Hepatic stellate cell (primary cell): ENCODE data around the gene SCARF2.
A peak's percentile ranks its signal among the peaks of the same experiment; 100 is the strongest.

Experiments
- DNase-seq: peaks from one replicate; pipeline ENCODE4 v3.0.0; 2011; ENCODE audit warnings: low spot score

SCARF2 gene

GRCh38 chr22:20440637-20441591 lies 3.3 kb upstream of the SCARF2 start:
- DNase-seq, result no peak

DNA sequence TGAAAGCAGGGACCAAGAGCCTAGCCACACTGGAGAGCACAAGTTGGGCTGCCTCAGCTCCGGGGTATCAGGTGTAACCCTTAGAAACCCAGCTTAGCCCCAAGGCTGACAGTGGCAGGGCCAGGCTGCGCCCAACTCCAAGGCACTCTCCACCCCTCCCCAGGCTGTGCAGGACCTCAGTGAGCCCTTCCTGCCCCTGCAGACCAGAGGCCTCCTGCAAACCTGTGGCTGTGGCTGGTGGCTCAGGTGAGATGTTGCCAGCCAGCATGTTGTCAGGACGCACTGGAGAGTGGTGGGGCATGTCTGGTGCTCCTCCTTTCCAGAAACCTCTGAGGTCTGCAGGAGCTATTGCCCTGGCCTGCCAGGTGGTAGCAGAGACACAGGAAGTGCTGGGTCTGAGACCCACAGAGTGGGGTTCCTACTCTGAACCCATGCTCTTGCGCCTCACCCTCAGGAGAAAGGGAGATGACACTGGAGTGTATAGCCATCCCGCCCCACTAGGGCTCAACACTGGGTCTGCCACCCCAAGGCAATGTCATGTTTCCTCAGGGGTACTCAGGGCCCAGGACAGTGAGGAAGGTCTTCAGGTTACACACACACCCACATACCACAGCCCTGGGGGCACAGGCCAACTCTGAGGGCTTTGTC lies 2.4 kb upstream of the SCARF2 start:
- DNase-seq, result no peak

DNA sequence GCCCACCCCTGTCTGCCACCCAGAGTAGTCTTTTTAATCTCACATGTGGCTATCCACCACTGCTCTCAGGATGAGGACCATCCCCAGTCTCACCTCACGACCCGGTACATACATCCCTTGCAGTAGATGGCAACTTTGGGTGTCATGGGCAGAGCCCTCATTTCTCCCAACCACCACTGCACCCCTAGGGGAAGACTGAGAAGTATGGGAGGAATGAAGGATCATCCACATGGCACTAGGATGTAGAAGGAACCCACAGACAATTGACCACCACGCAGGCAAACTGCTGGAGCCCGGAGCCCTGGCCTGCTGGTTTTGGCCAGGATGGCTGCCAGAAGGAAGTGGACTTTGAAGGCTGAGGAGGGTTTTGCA lies 1.9 kb upstream of the SCARF2 start:
- no peak for DNase-seq

GRCh38 chr22:20438678-20439492 lies 1.3 kb upstream of the SCARF2 start:
- peak; percentile 85 for DNase-seq

DNA sequence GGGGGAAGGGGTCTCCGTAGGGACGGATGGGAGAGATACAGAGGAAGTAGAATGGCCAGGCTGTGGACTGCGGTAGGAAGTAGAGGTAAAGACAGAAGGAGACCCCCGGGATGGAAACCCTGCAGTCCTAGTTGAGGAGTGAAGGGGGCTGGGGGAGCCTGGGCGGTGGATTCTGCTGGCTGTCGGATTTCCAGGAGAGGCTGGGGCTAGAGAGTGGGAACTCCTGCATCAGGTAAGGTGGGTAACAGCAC lies 727 bp upstream of the SCARF2 start:
- DNase-seq, result no peak

DNA sequence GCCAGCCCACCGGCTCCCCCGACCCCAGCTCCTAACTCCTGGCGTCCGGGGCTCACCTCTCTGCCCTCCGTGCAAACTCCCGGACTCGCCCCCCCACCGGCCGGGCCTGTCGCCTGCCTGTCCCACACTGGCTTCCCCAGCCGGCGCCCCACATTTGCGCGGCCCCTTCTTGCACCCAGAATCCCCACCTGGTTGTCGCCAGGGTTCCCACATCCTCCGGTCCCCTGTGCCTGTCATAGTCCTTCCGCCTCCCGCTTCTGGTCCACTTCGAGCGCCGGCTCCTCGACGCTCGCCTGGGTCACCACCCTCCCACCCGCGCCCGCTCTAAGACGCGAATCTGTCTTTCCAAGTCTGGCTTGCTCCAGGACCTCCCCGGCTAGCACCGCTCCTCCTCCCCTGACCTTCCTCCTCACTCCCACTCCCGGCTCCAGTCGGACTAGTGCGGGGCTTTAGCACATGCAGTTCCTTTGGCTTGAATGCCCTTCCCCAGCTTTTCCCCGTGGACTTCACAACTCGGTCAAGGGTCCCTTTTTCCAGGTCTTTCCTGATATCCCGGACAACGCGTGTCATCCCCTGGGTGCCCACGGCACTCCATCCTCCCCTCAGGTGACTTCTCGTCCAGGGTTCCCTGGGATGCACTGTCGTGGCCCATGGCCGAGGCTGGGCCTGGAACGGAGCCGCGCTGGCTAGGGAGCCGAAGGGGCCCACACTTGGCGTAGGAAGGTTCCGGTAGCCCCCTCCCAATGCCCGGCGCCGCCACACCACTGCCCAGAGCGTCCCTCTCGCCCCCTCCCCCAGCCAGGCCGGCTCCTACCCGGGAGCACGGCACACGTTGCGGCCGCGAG lies 635 bp downstream of the SCARF2 start:
- DNase-seq, result peak; percentile 72

GRCh38 chr22:20436307-20436767 lies 1.3 kb downstream of the SCARF2 start:
- peak; percentile 87 for DNase-seq

DNA sequence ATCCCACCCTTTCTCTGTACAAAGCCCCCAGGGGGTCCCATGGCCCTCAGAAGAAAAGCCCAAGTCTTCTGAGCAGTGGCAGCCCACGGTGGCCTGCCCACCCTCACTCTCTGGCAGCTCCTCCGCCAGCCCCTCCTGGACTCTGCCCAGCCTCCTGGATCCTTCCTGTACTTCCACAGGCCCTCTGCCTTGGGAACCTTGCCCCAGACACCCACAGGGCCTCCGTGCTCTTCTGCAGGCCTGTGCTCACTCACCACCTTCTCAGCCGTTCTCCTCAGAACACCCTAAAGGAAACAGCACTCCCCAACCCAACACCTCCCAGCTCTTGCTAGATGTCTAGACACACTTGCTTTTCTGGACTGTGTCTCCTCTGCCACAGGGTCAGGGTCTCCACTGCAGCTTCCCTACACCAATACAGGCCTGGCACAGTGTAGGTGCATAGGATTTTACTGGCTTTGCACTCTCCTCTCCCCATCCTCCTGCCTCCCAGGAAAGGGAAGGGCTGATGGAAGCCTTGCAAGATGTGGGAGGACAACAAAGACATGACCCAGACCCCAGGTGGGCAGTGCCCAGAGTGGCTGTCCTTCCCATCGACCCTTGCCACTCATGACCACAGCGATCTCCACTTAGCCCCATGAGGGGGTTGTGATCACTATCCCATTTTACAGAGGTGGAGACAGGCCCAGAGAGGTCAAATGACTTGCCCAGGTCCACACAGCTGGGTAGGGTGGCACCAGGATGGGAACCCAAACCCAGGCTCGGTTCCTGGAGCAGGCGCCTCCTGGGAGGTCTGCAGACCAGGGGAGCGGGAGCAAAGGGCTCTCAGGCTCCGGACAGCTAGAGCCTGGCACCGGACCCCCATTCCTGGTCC lies 2.0 kb downstream of the SCARF2 start:
- DNase-seq, result no peak

- no peak for DNase-seq
Observed at GRCh38 chr22:20434773-20435172, 2.9 kb downstream of the SCARF2 start.

- DNase-seq, result no peak
Observed at GRCh38 chr22:20434264-20434751, 3.3 kb downstream of the SCARF2 start.

- DNase-seq, result no peak
Observed at GRCh38 chr22:20433686-20434241, 3.9 kb downstream of the SCARF2 start.

DNA sequence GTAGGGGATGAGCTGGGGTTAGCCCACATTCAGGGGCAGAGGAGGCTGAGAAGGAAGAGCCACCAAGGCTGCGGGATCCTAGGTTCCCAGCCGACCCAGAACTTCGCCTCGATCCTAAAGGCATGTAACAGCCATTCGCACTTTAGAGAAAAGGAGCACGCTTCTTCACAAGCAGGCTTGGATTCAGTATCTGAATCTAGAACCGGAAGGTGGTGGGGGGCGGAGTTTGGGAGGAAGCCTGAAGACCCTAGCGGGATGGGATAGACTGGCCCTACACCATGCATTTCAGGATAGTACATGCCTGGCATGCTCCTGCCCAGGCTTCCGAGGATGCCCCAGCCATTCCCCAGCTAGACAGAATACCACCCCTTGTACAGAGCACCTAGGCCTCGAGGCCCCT lies 4.4 kb downstream of the SCARF2 start:
- no peak for DNase-seq

- DNase-seq, result no peak
Observed at GRCh38 chr22:20432244-20432686, 5.4 kb downstream of the SCARF2 start.

DNA sequence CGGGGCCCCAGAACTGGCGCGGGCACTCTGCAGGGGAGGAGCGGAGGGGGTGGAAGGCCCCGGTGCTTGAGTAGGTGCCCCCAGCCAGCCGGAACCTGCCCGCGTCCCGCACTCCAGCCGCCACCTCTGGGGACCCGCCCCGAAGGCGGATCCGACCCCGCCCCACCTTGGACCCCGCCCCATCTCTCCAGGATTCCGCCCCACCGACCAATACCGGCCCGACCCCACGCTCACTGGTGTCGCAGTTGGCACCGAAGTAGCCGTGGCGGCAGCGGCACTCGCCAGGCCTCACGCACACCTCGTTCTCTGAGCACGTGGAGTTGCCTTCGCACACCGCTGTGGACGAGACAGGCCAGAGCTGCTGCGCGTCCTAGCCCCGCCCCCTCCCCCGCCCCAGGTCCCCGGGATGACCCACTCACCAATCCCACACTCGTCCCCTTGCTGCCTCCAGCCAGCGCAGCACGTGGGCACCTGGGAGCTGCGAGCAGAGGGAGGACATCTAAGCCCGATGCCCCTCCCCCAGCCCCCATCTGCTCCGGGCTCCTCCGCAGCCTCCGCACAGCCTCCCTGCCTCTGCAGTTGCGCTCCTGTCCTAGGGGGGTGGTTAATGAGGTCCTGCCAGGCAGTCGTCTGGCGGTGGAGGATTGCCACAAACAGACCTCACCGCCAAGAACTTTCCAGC lies 6.0 kb downstream of the SCARF2 start:
- no peak for DNase-seq

- no peak for DNase-seq
Observed at GRCh38 chr22:20430720-20431510, 6.7 kb downstream of the SCARF2 start.

DNA sequence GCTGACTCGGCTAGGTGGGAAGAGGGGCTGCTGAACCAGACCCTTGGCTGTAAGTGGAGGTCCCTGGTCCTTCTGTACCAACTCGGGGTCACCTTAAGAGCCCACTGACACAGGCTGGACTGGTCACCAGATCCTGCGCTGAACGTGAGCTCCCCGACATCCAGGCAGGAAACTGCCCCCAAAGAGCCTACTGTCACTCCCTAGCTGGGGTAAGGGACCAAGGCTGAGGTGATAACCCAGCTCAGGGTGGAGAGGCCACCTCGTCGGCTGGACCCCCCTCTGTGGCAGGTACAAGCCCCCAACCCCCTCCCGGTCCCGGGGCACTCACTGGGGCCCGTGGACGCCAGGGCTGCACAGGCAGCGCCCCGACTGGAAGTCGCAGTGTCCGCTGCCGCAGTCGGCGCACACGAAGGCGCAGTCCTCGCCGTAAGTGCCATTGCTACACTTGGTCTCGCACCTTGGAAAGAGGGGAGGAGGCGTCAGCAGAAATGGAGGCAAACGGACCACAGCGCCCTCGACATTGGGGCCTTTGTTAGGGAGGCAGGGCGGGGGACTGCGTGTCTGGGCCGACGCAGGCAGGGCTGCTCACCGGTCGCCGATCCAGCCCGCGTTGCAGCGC lies 7.4 kb downstream of the SCARF2 start:
- DNase-seq, result no peak

DNA sequence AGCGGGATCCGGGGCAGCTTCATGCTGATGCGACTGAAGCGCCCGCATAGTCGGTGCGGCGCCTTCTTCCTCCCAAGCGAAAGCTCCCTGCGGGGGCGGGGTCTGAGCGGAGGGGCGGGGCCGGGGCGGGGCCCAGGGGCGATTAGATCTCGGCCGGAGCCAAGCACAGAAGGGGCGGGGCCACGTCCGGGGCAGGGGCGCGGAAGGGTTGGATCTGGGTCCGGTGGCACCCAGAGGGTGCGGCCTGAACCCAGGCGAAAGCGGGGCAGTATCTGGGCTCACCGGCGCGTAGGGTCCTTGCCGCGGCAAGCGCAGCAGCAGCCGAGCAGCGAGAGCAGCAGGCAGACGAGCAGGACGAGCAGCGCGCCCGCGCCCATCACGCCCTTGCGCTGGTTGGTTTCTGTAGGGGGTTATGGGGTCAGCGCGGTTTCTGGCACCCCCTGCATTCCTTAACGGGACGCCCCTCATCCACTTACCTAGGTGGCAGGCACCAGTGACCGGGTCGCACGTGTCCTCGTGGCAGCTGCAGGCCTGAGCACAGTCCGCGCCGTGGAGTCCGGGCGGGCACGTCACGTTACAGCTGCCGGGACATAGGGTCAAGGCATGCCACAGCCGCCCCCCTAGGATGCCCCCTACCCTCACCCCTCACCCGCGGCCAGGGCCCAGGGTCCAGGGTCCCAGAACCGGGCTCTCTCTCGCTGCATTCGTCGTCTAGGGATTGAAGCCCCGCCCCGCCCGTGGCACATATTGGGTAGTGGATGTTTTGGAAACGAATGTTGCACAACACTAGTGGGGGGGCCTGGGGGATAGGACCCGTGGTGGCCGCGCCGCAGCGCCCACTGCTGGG lies 8.1 kb downstream of the SCARF2 start:
- DNase-seq, result no peak
